GM21381 (cell line): ENCODE results near the gene DUSP9.
"Not testable (repeated sequence)": the region's sequence is repeated elsewhere in the genome, so short reads cannot be mapped to it uniquely, and the experiment has no call there.

Source experiments
- ATAC-seq: cut with Tn5 transposase; IDR thresholded peaks from one replicate; pipeline ENCODE4 v1.9.1; 2021; ENCODE audit warnings: mild to moderate bottlenecking, moderate library complexity; ENCODE audit not compliant: unreplicated experiment

Gene DUSP9

GRCh38 chrX:153670748-153671588, 24.0 kb downstream of the DUSP9 start:
- ATAC-seq = no peak

DNA sequence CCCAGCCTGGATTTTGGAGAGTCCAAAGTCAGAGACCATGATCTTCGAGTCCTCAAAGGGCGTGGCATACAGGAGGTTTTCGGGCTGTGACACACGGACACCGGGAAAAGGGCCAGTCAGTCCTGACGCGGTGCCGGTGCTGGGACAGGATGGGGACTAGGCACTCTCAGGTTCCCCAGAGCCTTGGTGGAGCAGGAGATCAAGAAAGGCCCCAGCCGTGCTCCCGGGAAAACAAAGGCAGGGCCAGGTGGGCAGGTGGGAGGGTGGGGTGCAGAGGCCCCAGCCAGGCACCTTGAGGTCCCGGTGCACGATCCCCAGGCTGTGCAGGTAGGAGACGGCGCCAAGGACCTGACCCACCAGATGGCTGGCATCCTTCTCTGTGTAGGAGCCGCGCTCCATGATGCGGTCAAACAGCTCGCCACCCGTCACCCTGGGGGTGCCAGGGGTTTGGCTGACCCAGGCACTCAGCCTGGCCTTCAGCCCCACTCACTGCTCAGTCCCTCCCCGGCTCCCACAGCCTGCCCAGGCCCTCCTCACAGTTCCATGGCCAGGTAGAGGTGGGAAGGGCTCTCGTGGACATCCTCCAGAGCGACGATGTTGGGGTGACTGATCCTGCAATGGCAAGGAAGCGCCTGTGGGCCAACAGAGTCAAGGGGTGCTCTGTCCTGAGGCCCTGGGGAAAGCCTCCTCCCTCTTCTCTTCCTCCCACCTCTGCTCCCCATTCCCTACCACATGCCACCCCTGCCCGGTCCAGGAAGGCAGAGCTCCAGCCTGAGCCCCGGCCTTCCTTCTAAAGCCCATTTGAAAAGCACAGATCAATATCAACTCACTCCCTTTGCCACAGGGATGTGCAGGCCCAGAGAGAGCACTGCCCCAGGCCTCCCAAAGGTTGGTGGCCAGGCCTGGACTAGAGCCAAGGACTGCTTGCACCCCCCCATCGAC, 24.9 kb downstream of the DUSP9 start:
- no peak for ATAC-seq

- ATAC-seq = no peak
These were observed 25.8 kb downstream of the DUSP9 start for GRCh38 chrX:153672531-153673427.

GRCh38 chrX:153673428-153674218, 26.6 kb downstream of the DUSP9 start, which contains the start of gene PNCK:
Gene PNCK, minus strand, starts transcription at chrX:153673813. Its CDS starts 737 bp downstream, at chrX:153673076.
- ATAC-seq = no peak

GRCh38 chrX:153674219-153674851, 27.3 kb downstream of the DUSP9 start:
- ATAC-seq = no peak

GRCh38 chrX:153681175-153681574, 34.2 kb downstream of the DUSP9 start:
- ATAC-seq = no peak

DNA sequence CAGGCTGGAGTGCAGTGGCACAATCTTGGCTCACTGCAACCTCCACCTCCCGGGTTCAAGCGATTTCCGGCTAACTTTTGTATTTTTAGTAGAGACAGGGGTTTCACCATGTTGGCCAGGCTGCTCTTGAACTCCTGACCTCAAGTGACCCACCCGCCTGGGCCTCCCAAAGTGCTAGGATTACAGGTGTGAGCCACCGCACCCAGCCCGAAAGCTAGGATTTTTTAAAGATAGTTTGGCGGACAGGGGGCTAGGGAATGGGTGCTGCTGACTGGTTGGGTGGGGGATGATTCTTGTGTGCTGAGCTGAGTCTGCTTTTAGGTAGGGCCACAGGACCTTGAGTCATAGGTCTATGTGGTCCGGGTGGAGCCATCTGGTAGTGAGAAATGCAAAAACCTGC, 36.5 kb downstream of the DUSP9 start:
- not testable (repeated sequence) for ATAC-seq

DNA sequence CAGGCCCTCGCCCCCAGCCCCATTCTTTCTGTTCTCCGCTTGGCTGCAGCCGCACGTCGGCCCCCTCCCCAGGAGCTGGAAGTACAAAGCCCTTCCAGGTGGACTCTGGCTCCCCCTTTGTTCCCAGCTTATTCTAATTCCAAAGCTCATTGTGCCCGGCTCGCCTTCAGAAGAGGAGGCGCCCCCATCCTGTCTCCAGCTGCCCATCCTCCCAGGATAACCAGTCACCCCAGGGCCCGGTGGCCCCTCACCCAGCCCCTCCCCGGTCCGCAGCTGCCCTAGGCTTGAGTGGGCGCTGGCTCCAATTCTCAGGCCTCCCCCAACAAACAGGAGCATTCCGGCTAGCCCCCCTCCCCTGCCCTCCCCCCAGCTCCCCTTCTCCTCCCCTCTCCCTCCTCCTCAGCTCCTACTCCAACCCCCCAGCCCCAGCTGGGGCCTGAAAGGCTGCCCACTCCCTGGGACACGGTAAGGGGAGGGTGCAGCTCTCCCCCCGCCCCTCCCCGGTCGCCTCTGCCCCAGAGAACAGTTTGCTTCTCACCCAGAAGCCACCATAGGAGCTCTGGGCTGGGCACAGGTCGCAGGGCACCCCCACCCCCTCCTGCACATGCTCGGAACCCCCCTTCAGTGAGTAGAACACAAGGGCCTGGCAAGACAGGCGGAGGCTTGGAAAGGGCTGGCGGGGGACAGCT, 37.6 kb downstream of the DUSP9 start:
- no peak for ATAC-seq

DNA sequence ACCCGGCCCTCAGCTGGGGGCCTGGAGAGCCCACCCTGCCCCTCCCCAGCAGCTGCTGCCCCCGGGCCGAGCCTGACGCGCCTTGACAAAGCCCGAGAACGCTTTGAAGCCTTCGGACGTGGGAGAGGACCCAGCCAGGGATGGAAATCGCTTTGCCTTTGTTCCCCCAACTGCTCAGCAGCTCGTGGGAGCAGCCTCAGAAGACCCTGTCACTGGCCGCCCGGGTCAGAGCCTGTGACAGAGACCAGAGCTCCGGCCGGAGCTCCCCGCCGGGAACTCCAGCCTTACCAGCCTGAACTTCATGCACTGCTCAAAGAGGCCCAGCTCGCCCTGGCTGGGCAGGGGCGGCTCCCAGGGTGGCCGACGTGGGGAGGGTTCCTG, 38.1 kb downstream of the DUSP9 start:
- no peak for ATAC-seq

GRCh38 chrX:153685751-153686696, 39.0 kb downstream of the DUSP9 start:
- no peak for ATAC-seq

DNA sequence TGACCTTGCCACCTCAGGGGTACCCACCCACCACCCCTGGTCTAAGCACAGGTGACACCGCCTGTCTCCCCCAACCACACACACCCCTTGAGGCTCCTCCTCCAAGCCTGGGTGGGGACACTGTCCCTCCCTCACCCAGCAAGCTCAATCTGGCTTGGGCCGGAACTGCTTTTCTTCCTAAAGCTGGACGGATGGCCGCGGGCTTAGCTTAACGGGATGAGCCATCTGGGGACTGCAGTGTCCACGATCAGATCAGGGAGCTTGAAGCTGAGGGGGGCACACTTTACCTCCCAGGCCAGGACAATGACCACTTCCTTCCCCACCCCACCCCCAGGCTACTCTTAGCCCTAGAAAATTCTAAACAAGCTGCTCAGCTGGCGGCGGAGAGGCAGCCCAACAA, 39.7 kb downstream of the DUSP9 start:
- no peak for ATAC-seq

DNA sequence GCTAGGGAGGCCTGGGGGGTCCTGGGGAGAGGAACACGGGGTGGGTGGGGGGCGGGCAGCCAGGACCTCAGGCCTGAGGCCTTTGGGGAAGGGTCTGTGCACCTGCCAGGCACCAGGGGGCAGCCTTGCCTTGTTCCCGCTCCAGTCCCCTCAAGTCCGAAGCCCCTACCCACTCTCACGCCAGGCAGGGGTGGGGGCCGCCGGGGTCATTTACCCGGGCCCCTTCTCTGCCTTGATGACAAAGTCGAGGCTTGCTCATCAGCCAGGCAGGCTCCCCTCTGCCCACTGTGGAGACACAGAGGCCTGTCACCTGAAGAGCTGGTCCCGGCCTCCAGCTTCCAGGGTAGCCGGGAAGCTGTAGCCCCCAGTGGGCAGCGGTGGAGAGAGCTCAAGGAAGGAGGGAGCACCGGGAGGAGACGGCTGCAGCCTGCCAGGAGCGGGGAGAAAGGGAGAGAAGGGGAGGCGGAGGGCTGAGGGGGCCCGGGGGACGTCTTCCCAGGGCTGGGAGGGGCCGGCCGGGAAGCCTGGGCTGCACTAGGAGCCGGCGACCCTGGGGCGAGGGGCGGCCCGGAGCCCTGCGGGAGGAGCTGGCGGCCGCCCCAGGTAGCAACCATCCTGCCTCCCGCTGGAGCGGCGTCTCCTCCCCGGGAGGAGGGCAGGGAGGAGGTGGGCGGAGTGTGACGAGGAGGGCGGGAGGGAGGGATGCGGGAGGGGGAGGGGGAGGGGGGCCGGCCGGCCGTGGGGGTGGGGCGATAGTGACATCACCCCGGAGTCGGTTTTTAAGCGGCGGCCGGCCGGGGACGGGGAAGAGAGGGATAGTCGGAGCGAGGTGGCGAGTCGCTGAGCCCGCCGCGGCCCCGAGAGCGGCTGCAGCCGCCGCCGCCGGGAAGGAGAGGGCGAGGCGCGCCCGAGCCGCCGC, 40.4 kb downstream of the DUSP9 start, which contains the start of gene SLC6A8:
SLC6A8 (plus strand) TSS at position 806 of the 919 bp plus-strand sequence. CDS start 649 bp downstream, outside the sequence.
- ATAC-seq = no peak

DNA sequence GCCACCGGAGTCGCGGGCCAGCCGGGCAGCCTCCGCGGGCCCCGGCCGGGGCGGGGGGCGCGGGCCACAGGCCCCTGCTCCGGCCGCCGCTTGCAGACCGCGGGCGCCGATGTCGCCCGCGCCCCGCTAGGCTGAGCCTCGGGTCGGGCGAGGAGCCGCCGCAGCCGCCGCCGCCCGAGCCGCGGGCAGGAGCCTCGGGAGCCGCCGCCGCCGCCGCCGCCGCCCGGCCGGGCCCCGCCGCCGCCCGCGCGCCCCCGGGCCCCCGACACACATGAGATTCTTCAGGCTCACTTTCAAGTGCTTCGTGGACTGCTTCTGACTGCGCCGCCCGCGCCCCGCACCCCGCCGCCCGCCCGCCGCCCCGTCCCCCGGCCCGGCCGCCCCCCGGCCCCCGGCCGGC, 41.1 kb downstream of the DUSP9 start:
- ATAC-seq = no peak

DNA sequence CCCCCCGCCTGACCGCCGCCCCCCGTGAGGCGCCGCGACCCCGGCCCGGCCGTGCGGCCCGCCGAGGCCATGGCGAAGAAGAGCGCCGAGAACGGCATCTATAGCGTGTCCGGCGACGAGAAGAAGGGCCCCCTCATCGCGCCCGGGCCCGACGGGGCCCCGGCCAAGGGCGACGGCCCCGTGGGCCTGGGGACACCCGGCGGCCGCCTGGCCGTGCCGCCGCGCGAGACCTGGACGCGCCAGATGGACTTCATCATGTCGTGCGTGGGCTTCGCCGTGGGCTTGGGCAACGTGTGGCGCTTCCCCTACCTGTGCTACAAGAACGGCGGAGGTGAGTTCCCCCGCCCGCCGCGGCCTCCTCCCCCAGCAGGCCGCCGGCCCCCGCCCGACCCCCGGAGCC, 41.5 kb downstream of the DUSP9 start:
- no peak for ATAC-seq

- no peak for ATAC-seq
These were observed 42.0 kb downstream of the DUSP9 start for GRCh38 chrX:153688911-153689590.
